Uterus (tissue), 2 donors: ENCODE results near the gene PLAAT1.

Source experiments
- POLR2A ChIP-seq, 2 donors: fragments of 450-650 bp; IDR thresholded peaks; one replicate each; pipeline ENCODE4 v1.6.1; 2016; ENCODE audit warnings: antibody characterized with exemption in 2 of 2, mild to moderate bottlenecking in 1 of 2, moderate library complexity in 1 of 2
- TF ChIP-seq, protein P1 (sequence below), 4 experiments: fragments of 200-600 bp in 2 of 4; fragments of 450-650 bp in 2 of 4; sonication (generic) in 2 of 4; IDR thresholded peaks; one replicate each; pipeline ENCODE4 v1.5.1; 2016 to 2019; ENCODE audit warnings: antibody characterized with exemption in 4 of 4, mild to moderate bottlenecking in 2 of 4, moderate library complexity in 1 of 4

- TF ChIP-seq, protein P1, sequence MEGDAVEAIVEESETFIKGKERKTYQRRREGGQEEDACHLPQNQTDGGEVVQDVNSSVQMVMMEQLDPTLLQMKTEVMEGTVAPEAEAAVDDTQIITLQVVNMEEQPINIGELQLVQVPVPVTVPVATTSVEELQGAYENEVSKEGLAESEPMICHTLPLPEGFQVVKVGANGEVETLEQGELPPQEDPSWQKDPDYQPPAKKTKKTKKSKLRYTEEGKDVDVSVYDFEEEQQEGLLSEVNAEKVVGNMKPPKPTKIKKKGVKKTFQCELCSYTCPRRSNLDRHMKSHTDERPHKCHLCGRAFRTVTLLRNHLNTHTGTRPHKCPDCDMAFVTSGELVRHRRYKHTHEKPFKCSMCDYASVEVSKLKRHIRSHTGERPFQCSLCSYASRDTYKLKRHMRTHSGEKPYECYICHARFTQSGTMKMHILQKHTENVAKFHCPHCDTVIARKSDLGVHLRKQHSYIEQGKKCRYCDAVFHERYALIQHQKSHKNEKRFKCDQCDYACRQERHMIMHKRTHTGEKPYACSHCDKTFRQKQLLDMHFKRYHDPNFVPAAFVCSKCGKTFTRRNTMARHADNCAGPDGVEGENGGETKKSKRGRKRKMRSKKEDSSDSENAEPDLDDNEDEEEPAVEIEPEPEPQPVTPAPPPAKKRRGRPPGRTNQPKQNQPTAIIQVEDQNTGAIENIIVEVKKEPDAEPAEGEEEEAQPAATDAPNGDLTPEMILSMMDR (IDR thresholded peaks at IDR 0.05): no peak
- no peak for TF ChIP-seq POLR2A (IDR thresholded peaks at IDR 0.05)
These were observed 30.2 kb downstream of the PLAAT1 start for GRCh38 chr3:193271101-193271840.
